ENCODE results near the gene FHAD1.

The FHAD1 gene

DNA sequence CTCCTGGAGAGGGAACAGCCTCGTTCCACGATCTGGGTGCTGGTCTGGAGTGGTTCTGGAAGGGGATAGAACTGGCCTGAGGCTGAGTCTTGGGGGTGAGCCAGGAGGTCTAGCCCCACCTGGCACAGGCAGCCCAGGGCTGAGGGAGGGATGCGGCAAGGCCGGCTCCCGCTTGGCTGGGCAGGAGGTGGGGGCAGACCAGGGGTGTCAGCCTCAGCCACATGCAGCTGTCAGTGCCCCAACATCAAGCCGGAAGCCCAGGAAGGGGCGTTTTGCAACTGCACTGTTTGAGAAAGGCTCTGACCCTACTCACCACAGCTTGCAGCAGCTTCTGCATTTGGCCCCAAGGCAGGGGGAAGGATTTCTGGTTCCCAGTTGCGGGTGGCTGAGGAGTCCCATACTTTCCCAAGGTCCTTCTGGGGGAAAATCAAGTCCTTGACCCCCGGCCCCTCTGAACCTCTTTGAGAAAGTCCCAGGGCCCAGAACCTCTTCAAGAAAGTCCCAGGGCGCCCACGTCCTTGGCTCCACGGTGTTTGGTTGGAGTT lies 164.6 kb downstream of the FHAD1 start:
- TF ChIP-seq, protein P1, sequence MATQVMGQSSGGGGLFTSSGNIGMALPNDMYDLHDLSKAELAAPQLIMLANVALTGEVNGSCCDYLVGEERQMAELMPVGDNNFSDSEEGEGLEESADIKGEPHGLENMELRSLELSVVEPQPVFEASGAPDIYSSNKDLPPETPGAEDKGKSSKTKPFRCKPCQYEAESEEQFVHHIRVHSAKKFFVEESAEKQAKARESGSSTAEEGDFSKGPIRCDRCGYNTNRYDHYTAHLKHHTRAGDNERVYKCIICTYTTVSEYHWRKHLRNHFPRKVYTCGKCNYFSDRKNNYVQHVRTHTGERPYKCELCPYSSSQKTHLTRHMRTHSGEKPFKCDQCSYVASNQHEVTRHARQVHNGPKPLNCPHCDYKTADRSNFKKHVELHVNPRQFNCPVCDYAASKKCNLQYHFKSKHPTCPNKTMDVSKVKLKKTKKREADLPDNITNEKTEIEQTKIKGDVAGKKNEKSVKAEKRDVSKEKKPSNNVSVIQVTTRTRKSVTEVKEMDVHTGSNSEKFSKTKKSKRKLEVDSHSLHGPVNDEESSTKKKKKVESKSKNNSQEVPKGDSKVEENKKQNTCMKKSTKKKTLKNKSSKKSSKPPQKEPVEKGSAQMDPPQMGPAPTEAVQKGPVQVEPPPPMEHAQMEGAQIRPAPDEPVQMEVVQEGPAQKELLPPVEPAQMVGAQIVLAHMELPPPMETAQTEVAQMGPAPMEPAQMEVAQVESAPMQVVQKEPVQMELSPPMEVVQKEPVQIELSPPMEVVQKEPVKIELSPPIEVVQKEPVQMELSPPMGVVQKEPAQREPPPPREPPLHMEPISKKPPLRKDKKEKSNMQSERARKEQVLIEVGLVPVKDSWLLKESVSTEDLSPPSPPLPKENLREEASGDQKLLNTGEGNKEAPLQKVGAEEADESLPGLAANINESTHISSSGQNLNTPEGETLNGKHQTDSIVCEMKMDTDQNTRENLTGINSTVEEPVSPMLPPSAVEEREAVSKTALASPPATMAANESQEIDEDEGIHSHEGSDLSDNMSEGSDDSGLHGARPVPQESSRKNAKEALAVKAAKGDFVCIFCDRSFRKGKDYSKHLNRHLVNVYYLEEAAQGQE (IDR thresholded peaks at IDR 0.05; ENCODE audit: insufficient read depth in 1 of 2, low read depth in 2 of 2, low read length in 2 of 2), result no peak
- TF ChIP-seq FOXP2 (optimal IDR thresholded peaks at IDR 0.05; ENCODE audit: borderline replicate concordance, extremely low read depth, extremely low read length, insufficient read depth), result no peak
- TF ChIP-seq POLR2AphosphoS5 (IDR thresholded peaks at IDR 0.05; ENCODE audit: low read depth, low read length), result no peak
- TF ChIP-seq TAF1 (IDR thresholded peaks at IDR 0.05; ENCODE audit: borderline replicate concordance, insufficient read depth, low read length), result no peak
- TF ChIP-seq SIN3A (IDR thresholded peaks at IDR 0.05; ENCODE audit: borderline replicate concordance, insufficient read depth, low read length), result no peak

DNA sequence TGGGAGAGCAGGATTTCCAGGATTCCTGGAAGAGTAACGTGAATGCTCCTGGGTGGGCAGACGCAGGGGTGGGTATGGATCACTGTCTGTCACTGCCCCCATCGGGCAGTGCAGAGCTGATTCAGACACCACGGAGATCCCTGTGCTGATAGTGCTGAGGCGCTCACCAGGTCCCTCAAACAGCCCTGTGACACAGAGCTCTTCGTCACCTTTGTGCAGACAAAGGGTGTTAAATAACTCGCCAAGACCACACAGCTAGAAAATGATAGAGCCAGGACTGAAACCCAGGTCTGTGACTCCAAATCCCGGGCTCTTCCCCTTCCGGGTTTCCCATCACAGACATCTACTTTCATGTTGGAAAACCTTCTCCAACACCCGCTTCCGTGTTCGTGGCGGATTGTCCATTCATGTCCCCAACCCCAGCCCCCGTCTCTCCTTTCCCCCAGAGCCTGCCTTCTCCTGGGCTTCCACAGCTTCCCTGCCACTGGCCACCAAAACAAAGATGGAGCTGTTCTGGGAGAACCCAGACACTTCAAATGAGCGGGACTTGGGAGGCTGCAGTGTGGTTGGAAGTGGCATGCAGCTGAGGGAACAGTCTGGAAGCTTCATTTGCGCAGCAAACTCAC lies 165.3 kb downstream of the FHAD1 start:
- TF ChIP-seq FOXP2 (optimal IDR thresholded peaks at IDR 0.05; ENCODE audit: borderline replicate concordance, extremely low read depth, extremely low read length, insufficient read depth), result no peak
- TF ChIP-seq POLR2AphosphoS5 (IDR thresholded peaks at IDR 0.05; ENCODE audit: low read depth, low read length), result no peak
- TF ChIP-seq TAF1 (IDR thresholded peaks at IDR 0.05; ENCODE audit: borderline replicate concordance, insufficient read depth, low read length), result no peak
- TF ChIP-seq, protein P1 (IDR thresholded peaks at IDR 0.05; ENCODE audit: insufficient read depth in 1 of 2, low read depth in 2 of 2, low read length in 2 of 2), result no peak
- TF ChIP-seq SIN3A (IDR thresholded peaks at IDR 0.05; ENCODE audit: borderline replicate concordance, insufficient read depth, low read length), result no peak

DNA sequence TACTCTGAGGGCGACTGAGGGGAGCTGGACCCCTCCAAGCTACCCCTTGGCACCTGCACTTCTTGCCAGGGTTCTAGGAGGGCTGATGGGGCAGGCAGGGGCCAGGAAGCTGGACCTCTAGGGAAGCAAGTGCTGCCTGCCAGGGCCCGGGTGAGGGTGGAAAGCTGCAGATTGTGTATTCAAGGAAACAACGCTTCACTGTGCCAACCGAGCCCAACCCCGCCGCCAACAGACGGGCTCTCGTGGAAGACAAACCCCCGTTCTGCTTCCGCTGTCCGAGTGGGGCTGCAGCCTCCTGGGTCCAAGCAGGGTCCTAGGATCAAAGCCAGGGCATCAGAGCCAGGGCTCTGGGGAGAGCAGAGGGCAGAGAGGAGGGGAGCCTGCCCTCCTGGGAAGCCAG lies 165.8 kb downstream of the FHAD1 start:
- TF ChIP-seq FOXP2 (optimal IDR thresholded peaks at IDR 0.05; ENCODE audit: borderline replicate concordance, extremely low read depth, extremely low read length, insufficient read depth) (no peak), SIN3A (IDR thresholded peaks at IDR 0.05; ENCODE audit: borderline replicate concordance, insufficient read depth, low read length) (no peak), TAF1 (IDR thresholded peaks at IDR 0.05; ENCODE audit: borderline replicate concordance, insufficient read depth, low read length) (no peak), POLR2AphosphoS5 (IDR thresholded peaks at IDR 0.05; ENCODE audit: low read depth, low read length) (no peak)
- TF ChIP-seq, protein P1 (IDR thresholded peaks at IDR 0.05; ENCODE audit: insufficient read depth in 1 of 2, low read depth in 2 of 2, low read length in 2 of 2), result no peak

DNA sequence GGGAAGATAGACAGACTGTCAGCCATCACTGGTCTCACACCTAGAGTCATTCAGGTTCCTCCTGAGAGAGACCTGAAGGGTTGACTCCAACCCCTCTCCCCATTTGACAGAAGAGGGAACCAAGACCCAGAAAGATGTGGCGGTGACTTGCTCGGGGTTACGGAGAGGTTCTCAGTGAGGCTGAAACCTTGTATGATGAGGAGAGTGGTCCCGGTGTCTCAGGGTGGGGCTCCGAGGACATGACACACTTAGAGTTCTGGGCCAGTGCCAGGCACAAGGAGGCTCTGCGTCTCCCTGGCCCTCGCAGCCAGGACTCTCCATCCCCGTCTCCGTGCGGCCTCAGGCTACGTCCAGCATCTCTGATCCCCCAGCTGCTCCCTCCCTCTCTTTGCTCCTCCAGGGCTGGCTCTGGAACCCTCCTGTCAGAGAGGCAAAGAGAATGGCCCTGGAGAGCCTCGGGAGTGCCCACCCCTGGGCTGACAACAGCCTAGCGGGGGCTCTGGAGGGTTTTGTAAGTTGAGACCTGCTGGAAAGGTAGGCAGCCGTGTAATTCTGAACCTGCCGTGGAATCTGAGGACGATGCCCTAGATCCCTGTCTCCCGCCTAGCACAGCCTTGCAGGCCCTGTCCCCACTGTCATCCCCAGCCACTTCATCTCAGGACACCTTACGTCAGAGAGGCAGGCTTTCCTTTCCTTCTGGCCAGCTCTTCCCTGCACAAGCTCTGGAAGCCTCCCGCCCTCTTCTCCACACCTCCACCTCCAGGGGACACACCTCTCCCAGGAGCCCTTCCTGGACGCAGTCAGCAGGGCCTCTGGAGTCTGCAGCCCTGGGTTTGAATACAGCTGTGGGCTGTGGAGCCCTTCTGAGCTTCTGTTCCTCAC lies 166.8 kb downstream of the FHAD1 start:
- no peak for TF ChIP-seq POLR2AphosphoS5 (IDR thresholded peaks at IDR 0.05; ENCODE audit: low read depth, low read length)

DNA sequence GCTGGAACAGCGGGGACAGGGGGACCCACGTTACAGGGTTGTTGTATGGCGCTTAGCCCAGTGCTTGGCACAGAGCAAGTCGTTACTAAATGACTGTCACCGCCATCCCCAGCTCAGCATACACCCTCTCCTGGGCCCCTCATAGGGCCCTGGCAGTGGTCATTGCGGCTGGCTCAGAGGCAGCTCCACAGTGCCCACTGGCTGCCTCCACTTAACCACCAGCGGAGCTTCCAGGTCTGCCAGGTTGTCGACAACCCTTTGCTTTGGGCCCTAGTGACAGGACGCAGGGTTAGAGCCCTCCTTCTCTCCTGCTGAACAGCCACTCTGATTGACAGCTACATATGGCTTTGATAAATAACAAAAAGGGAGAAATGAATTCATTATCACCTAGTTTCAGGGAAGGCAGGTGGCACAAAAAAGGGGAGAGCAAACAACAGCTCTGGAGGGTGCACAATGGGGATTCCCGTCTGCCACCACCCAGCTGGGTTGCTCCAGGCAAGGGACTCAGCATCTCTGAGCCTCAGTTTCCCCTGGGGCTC lies 167.5 kb downstream of the FHAD1 start:
- TF ChIP-seq SIN3A (IDR thresholded peaks at IDR 0.05; ENCODE audit: borderline replicate concordance, insufficient read depth, low read length) (no peak), TAF1 (IDR thresholded peaks at IDR 0.05; ENCODE audit: borderline replicate concordance, insufficient read depth, low read length) (no peak), POLR2AphosphoS5 (IDR thresholded peaks at IDR 0.05; ENCODE audit: low read depth, low read length) (no peak), FOXP2 (optimal IDR thresholded peaks at IDR 0.05; ENCODE audit: borderline replicate concordance, extremely low read depth, extremely low read length, insufficient read depth) (no peak)
